Fibroblast of lung (primary cell): ENCODE measurements around the gene NXPH4. TPM values are rescaled to one million over a fixed set of nuclear protein-coding genes. Genes with fewer than 3 reads are reported as not detected.

Experiments used
- DNase-seq, 2 donors: peaks; one replicate each; pipeline versions ENCODE4 v3.0.0 to v3.0.0-alpha.2; 2010; ENCODE audit warnings: low read depth in 2 of 2
- H2AFZ ChIP-seq: 2 replicates; pipeline ENCODE4 v1.5.1; 2012; ENCODE audit warnings: low read length, control low read depth, inconsistent platforms
- H3K27ac ChIP-seq: 2 replicates; pipeline ENCODE4 v1.5.1; 2011; ENCODE audit warnings: low read length, control low read depth; ENCODE audit not compliant: insufficient read depth
- H3K27me3 ChIP-seq: 2 replicates; pipeline ENCODE4 v1.5.1; 2011; ENCODE audit warnings: mild to moderate bottlenecking, low read length; ENCODE audit not compliant: control insufficient read depth, insufficient read depth
- H3K36me3 ChIP-seq: 2 replicates; pipeline ENCODE4 v1.5.1; 2011; ENCODE audit warnings: low read length; ENCODE audit not compliant: control insufficient read depth, insufficient read depth
- H3K4me1 ChIP-seq: 2 replicates; pipeline ENCODE4 v1.5.1; 2011; ENCODE audit warnings: low read length; ENCODE audit not compliant: control insufficient read depth, insufficient read depth; ENCODE audit errors: extremely low read depth
- H3K4me2 ChIP-seq: 2 replicates; pipeline ENCODE4 v1.5.1; 2011; ENCODE audit warnings: low read length, control low read depth; ENCODE audit not compliant: insufficient read depth; ENCODE audit errors: extremely low read depth
- H3K4me3 ChIP-seq, 4 experiments: fragments of 200-600 bp in 1 of 4; sonication (generic) in 1 of 4; replicated peaks in 1 of 4; 2 replicates each; pipeline ENCODE4 v1.5.1; 2011 to 2016; ENCODE audit warnings: low read length in 4 of 4, low read depth in 3 of 4, mild to moderate bottlenecking in 3 of 4, control low read depth in 2 of 4, inconsistent platforms in 1 of 4, mixed read lengths in 1 of 4; ENCODE audit not compliant: insufficient read depth in 1 of 4; ENCODE audit errors: control extremely low read depth in 1 of 4
- H3K79me2 ChIP-seq: 2 replicates; pipeline ENCODE4 v1.5.1; 2012; ENCODE audit warnings: mild to moderate bottlenecking, low read length, inconsistent platforms; ENCODE audit not compliant: control insufficient read depth, insufficient read depth
- H3K9ac ChIP-seq: 2 replicates; pipeline ENCODE4 v1.5.1; 2011; ENCODE audit warnings: mild to moderate bottlenecking, low read length, control low read depth; ENCODE audit not compliant: insufficient read depth
- H3K9me3 ChIP-seq: 2 replicates; pipeline ENCODE4 v1.5.1; 2012; ENCODE audit warnings: low read depth, low read length; ENCODE audit not compliant: control insufficient read depth, insufficient read depth
- H4K20me1 ChIP-seq: 2 replicates; pipeline ENCODE4 v1.5.1; 2011; ENCODE audit warnings: low read length; ENCODE audit not compliant: control insufficient read depth, insufficient read depth; ENCODE audit errors: extremely low read depth
- EZH2 ChIP-seq: IDR thresholded peaks from 2 replicates; pipeline ENCODE4 v1.5.1; 2012; ENCODE audit warnings: low read length, control low read depth, mild to moderate bottlenecking; ENCODE audit errors: missing control alignments
- polyA plus RNA-seq, 2 donors: library from polyadenylated mRNA; depleted of rRNA in 1 of 2; stranded (reverse) in 1 of 2; unstranded in 1 of 2; fragments of >200 nt; gene quantifications; 2 replicates each; pipeline ENCODE4 v1.2.1, GENCODE V29; 2011 to 2012; ENCODE audit warnings: missing spikeins in 1 of 2
- total RNA-seq: library from RNA; depleted of rRNA; stranded (reverse); fragments of >200 nt; gene quantifications from 2 replicates; pipeline ENCODE4 v1.2.1, GENCODE V29; 2014
- TF ChIP-seq, protein P1 (sequence below), 2 donors: IDR thresholded peaks in 1 of 2; conservative IDR thresholded peaks in 1 of 2; 1 replicate in 1 of 2; 2 replicates in 1 of 2; pipeline ENCODE4 v1.5.1; 2011 to 2012; ENCODE audit warnings: low read length in 2 of 2, control low read depth in 1 of 2, inconsistent platforms in 1 of 2, low read depth in 1 of 2, mild to moderate bottlenecking in 1 of 2

Gene NXPH4
- total and polyA plus RNA-seq, 2 donors (not counting 1 experiment from before 2014, with no cell fraction given), result 0.50 to 1.9 TPM

DNA sequence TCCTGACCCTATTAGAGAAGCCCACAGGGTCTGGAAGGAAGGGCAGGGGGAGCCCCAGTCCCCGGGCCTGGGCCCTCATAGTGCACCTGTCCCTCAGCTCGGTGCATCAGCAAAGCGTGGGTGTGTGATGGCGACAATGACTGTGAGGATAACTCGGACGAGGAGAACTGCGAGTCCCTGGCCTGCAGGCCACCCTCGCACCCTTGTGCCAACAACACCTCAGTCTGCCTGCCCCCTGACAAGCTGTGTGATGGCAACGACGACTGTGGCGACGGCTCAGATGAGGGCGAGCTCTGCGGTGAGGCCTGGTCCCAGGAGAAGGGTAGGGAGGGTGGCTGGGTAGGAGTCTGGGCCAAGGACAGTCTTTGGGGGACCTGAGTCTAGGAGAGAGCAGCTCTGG lies 42.9 kb upstream of the NXPH4 start:
- no peaks in the 10 kb centered on the region for H3K79me2 ChIP-seq

DNA sequence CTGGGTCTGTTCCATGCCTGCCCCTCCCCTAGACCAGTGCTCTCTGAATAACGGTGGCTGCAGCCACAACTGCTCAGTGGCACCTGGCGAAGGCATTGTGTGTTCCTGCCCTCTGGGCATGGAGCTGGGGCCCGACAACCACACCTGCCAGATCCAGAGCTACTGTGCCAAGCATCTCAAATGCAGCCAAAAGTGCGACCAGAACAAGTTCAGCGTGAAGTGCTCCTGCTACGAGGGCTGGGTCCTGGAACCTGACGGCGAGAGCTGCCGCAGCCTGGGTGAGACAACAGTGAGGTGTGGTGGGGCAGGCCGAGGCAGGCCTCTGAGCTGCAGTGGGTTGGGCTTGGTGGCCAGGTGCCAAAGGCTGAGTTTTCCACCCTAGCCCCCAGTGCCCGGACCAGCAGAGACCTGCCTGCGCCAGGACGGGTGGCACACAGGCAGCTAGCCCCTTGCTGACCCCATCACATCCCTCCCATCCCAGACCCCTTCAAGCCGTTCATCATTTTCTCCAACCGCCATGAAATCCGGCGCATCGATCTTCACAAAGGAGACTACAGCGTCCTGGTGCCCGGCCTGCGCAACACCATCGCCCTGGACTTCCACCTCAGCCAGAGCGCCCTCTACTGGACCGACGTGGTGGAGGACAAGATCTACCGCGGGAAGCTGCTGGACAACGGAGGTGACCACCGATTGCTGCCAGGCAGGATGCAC lies 41.0 kb upstream of the NXPH4 start:
- no peaks in the 10 kb centered on the region for H4K20me1 ChIP-seq
- no peak overlapping the region for H3K9ac ChIP-seq
- DNase-seq, result peak; percentile 68 to 79
- no peak overlapping the region for H3K4me3 ChIP-seq
- H3K4me1 ChIP-seq, result peaks cover 14% of the 10 kb centered on the region
- H3K27me3 ChIP-seq, result no peaks in the 10 kb centered on the region
- H3K27ac ChIP-seq, result no peak overlapping the region
- H3K9me3 ChIP-seq, result no peaks in the 10 kb centered on the region
- H2AFZ ChIP-seq, result no peak overlapping the region
- no peaks in the 10 kb centered on the region for H3K79me2 ChIP-seq
- TF ChIP-seq, protein P1, sequence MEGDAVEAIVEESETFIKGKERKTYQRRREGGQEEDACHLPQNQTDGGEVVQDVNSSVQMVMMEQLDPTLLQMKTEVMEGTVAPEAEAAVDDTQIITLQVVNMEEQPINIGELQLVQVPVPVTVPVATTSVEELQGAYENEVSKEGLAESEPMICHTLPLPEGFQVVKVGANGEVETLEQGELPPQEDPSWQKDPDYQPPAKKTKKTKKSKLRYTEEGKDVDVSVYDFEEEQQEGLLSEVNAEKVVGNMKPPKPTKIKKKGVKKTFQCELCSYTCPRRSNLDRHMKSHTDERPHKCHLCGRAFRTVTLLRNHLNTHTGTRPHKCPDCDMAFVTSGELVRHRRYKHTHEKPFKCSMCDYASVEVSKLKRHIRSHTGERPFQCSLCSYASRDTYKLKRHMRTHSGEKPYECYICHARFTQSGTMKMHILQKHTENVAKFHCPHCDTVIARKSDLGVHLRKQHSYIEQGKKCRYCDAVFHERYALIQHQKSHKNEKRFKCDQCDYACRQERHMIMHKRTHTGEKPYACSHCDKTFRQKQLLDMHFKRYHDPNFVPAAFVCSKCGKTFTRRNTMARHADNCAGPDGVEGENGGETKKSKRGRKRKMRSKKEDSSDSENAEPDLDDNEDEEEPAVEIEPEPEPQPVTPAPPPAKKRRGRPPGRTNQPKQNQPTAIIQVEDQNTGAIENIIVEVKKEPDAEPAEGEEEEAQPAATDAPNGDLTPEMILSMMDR (conservative IDR thresholded peaks at IDR 0.05 in 1 of 2, IDR thresholded peaks at IDR 0.05 in 1 of 2; ENCODE audit: low read depth in 1 of 2, low read length in 2 of 2), result peak; percentile 68 to 87
- TF ChIP-seq EZH2, result no peak
- H3K36me3 ChIP-seq, result peaks cover 71% of the 10 kb centered on the region
- H3K4me2 ChIP-seq, result no peak overlapping the region

More for the DNA sequence above, 42.9 kb upstream of the NXPH4 start:
- Histone ChIP-seq H3K4me3 (no peak overlapping the region), H3K27me3 (no peaks in the 10 kb centered on the region), H4K20me1 (no peaks in the 10 kb centered on the region), H3K27ac (no peak overlapping the region), H2AFZ (no peak overlapping the region), H3K9me3 (no peaks in the 10 kb centered on the region), H3K4me2 (no peak overlapping the region), H3K36me3 (peaks cover 65% of the 10 kb centered on the region), H3K4me1 (peaks cover 14% of the 10 kb centered on the region), H3K9ac (no peak overlapping the region)
- no peak for TF ChIP-seq EZH2
- TF ChIP-seq, protein P1 (conservative IDR thresholded peaks at IDR 0.05 in 1 of 2, IDR thresholded peaks at IDR 0.05 in 1 of 2; ENCODE audit: low read depth in 1 of 2, low read length in 2 of 2), result no peak
- DNase-seq, result no peak

DNA sequence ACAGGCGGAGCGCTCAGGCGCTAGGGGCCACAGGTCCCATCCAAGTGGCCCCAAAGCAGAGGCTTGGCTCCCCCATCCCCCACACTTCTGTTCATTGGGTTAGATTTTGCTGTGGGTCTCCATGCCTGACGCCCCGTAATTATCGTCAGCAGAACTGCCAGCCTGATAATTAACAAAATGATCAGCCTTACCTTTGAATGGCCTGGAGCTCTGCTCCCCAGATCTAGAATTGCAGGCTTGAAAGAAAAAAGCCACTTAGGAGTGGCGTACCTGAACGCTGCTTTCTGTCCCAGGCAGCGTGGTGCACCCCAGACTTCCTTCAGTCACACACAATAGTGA lies 40.5 kb upstream of the NXPH4 start:
- H2AFZ ChIP-seq, result no peak overlapping the region
- H3K9ac ChIP-seq, result no peak overlapping the region
- no peaks in the 10 kb centered on the region for H3K27me3 ChIP-seq
- no peak overlapping the region for H3K4me2 ChIP-seq
- H3K79me2 ChIP-seq, result no peaks in the 10 kb centered on the region
- H3K4me3 ChIP-seq, result no peak overlapping the region
- H3K4me1 ChIP-seq, result peaks cover 11% of the 10 kb centered on the region
- no peak overlapping the region for H3K27ac ChIP-seq
- TF ChIP-seq, protein P1 (conservative IDR thresholded peaks at IDR 0.05 in 1 of 2, IDR thresholded peaks at IDR 0.05 in 1 of 2; ENCODE audit: low read depth in 1 of 2, low read length in 2 of 2), result no peak
- no peak for TF ChIP-seq EZH2
- H4K20me1 ChIP-seq, result no peaks in the 10 kb centered on the region
- DNase-seq, result no peak
- H3K9me3 ChIP-seq, result no peaks in the 10 kb centered on the region
- peaks cover 71% of the 10 kb centered on the region for H3K36me3 ChIP-seq
